ENCODE measurements around the gene CFTR. TPM values are rescaled to one million over a fixed set of nuclear protein-coding genes. Genes with fewer than 3 reads are reported as not detected.

CFTR gene
- total RNA-seq, 1 experiment from 2014 or later: 1.2 TPM

DNA sequence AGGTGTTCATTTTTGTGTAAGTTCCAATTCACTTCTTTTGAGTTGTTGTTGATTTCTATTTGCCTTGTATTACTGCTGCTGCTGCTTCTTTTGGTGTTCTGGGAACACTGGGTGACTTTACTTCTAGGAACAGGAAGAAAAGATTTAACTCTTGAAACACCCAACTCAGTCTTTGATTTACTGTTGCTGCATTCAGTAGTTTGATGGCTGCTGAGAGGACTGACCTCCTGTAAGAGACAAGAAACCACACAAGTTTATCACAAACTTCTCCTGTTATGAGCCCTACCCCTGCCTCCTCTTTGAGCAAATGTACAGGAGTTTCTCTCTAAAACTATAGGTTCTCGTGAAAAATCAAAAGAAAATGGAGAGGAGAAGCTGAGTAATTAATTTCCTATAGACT is 231.7 kb downstream of the CFTR start:
- H2BK120ac ChIP-seq (ENCODE audit: low read depth, low read length, poor library complexity, severe bottlenecking): no peak overlapping the region
- WGBS (ENCODE audit: extremely low coverage, insufficient read length, low lambda C conversion rate): no CpG with 5 or more reads among the region's 1 CpG
- H2AK5ac ChIP-seq (ENCODE audit: insufficient read length, low read length): no peak overlapping the region
- Mint-ChIP-seq H3K27me3 (ENCODE audit: low read depth) (no peaks in the 10 kb centered on the region), H3K27ac (peak overlapping the region in 1 of 3 experiments; percentile 36; a peak in 1 of 7 replicates), H3K4me1 (peaks cover 0 to 7% of the 10 kb centered on the region in 2 experiments; a peak in 2 of 4 replicates), H3K9me3 (no peaks in the 10 kb centered on the region), H3K4me3 (no peak overlapping the region), H3K36me3 (ENCODE audit: insufficient read depth in 1 of 3, low read depth in 3 of 3) (peaks cover 5 to 24% (median 5%) of the 10 kb centered on the region in 3 experiments; a peak in 5 of 7 replicates)
- no peaks in the 10 kb centered on the region for H3K4me1 ChIP-seq (ENCODE audit: insufficient read depth, low read length)
- no peak overlapping the region for H3K14ac ChIP-seq (ENCODE audit: insufficient read depth, low read length)
- H3T11ph ChIP-seq (ENCODE audit: low read length): no peak overlapping the region
- no peak overlapping the region for H3K4me2 ChIP-seq (ENCODE audit: insufficient read depth, insufficient read length, low read length)
- H2BK5ac ChIP-seq (ENCODE audit: insufficient read length, low read length): no peak overlapping the region
- H4K91ac ChIP-seq (ENCODE audit: insufficient read length, low read depth, low read length): no peak overlapping the region
- H3K9me3 ChIP-seq (ENCODE audit: control insufficient read depth, low read depth, low read length): no peaks in the 10 kb centered on the region
- H3K23ac ChIP-seq (ENCODE audit: insufficient read length, low read depth, low read length): no peak overlapping the region
- no peak for DNase-seq
- H2BK20ac ChIP-seq (ENCODE audit: low read depth, low read length, poor library complexity, severe bottlenecking): no peak overlapping the region
- no peak overlapping the region for H3K56ac ChIP-seq (ENCODE audit: insufficient read length, low read depth, low read length)
- H2BK15ac ChIP-seq (ENCODE audit: low read depth, low read length): no peak overlapping the region
- TF ChIP-seq, protein P1, sequence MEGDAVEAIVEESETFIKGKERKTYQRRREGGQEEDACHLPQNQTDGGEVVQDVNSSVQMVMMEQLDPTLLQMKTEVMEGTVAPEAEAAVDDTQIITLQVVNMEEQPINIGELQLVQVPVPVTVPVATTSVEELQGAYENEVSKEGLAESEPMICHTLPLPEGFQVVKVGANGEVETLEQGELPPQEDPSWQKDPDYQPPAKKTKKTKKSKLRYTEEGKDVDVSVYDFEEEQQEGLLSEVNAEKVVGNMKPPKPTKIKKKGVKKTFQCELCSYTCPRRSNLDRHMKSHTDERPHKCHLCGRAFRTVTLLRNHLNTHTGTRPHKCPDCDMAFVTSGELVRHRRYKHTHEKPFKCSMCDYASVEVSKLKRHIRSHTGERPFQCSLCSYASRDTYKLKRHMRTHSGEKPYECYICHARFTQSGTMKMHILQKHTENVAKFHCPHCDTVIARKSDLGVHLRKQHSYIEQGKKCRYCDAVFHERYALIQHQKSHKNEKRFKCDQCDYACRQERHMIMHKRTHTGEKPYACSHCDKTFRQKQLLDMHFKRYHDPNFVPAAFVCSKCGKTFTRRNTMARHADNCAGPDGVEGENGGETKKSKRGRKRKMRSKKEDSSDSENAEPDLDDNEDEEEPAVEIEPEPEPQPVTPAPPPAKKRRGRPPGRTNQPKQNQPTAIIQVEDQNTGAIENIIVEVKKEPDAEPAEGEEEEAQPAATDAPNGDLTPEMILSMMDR (conservative IDR thresholded peaks at IDR 0.05): no peak
- no peaks in the 10 kb centered on the region for H3K23me2 ChIP-seq (ENCODE audit: insufficient read length, low read depth, low read length, poor library complexity, severe bottlenecking)
- H3K27ac ChIP-seq (ENCODE audit: insufficient read length, low read depth, low read length): no peak overlapping the region
- H3K9ac ChIP-seq (ENCODE audit: extremely low read depth, insufficient read length, low read length): no peak overlapping the region
- H3K79me2 ChIP-seq (ENCODE audit: insufficient read depth, low read length): no peaks in the 10 kb centered on the region
- H2BK12ac ChIP-seq (ENCODE audit: insufficient read length, low read depth, low read length): no peak overlapping the region
- no peak overlapping the region for H4K5ac ChIP-seq (ENCODE audit: insufficient read length, low read depth, low read length)
- H4K20me1 ChIP-seq (ENCODE audit: control insufficient read depth, insufficient read depth, insufficient read length): no peaks in the 10 kb centered on the region
- no peak overlapping the region for H4K8ac ChIP-seq (replicated peaks; ENCODE audit: insufficient read length, low read depth, low read length)
- no peak overlapping the region for H3K18ac ChIP-seq (ENCODE audit: insufficient read length, low read depth, low read length)
- H3K79me1 ChIP-seq (ENCODE audit: insufficient read depth, low read depth, low read length, poor library complexity, severe bottlenecking): no peaks in the 10 kb centered on the region
- H3K27me3 ChIP-seq (ENCODE audit: insufficient read depth, low read length): no peaks in the 10 kb centered on the region
- no peak overlapping the region for H2AFZ ChIP-seq (ENCODE audit: low read length)
- H3K4ac ChIP-seq (ENCODE audit: low read depth, low read length): no peak overlapping the region
